A673 (cell line): Measurements from ENCODE around the gene STAMBP.

Experiments used
- EZH2 ChIP-seq: fragments of 200-600 bp; sonication (generic); IDR thresholded peaks from 2 replicates; pipeline ENCODE4 v1.6.1; 2017; ENCODE audit warnings: borderline replicate concordance, low read depth, mild to moderate bottlenecking, mixed read lengths, antibody characterized with exemption, low read length; ENCODE audit not compliant: poor library complexity, severe bottlenecking
- TF ChIP-seq, protein P1 (sequence below): fragments of 300-800, 200-600 bp; sonication (generic); conservative IDR thresholded peaks from 2 replicates; pipeline ENCODE4 v1.5.1; 2017; ENCODE audit warnings: low read depth, mild to moderate bottlenecking, antibody characterized with exemption, low read length, moderate library complexity, mixed read lengths

DNA sequence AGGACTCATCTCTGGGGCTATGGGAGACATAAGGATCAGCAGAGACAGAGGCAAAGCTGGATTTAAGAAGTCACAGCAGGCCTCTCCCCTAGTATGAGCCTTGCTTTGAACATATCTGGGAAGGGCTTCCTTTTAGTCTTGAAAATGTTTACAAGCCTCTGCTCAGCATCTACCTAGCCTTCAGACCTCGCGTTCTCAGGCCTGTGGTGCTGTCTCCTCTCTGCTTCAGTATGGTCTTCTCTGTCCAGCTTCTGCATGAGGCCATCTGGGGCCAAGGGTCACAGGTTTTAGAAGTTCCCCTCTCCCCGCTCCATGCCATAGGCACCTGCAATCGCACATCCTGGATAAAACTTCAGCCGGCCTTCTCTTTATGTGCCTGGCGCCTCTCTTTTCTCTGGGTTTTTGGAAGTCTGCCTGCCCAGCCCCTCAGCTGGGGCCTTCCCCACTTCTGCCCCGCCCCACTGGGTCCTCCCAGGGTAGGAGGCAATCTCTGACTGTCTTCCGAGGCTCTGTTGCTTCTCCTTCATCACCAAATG, 71.1 kb downstream of the STAMBP start:
- no peak for TF ChIP-seq EZH2
- TF ChIP-seq, protein P1, sequence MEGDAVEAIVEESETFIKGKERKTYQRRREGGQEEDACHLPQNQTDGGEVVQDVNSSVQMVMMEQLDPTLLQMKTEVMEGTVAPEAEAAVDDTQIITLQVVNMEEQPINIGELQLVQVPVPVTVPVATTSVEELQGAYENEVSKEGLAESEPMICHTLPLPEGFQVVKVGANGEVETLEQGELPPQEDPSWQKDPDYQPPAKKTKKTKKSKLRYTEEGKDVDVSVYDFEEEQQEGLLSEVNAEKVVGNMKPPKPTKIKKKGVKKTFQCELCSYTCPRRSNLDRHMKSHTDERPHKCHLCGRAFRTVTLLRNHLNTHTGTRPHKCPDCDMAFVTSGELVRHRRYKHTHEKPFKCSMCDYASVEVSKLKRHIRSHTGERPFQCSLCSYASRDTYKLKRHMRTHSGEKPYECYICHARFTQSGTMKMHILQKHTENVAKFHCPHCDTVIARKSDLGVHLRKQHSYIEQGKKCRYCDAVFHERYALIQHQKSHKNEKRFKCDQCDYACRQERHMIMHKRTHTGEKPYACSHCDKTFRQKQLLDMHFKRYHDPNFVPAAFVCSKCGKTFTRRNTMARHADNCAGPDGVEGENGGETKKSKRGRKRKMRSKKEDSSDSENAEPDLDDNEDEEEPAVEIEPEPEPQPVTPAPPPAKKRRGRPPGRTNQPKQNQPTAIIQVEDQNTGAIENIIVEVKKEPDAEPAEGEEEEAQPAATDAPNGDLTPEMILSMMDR, result no peak
